HCT116 (cell line): ENCODE results near the gene HMGXB4. TPM values are rescaled to one million over a fixed set of nuclear protein-coding genes. Genes with fewer than 3 reads are reported as not detected.

Experiments used
- ATAC-seq: fragments of 200-7000 bp; cut with Tn5 transposase; 2 replicates; pipeline ENCODE4 v1.9.1; 2020; ENCODE audit warnings: mild to moderate bottlenecking, moderate library complexity
- BruUV-seq: library from RNA; stranded (reverse); fragments of 400-500 nt; replicated peaks from 2 replicates; lab custom pipeline; 2021; lab: Mats Ljungman, UMichigan
- CTCF ChIA-PET: fragments of 300-600 bp; sonication (Branson Sonifier 250); formaldehyde crosslinking; loops from one replicate; lab custom pipeline; 2021; ENCODE audit warnings: antibody characterized with exemption; lab: Charles Lee
- POLR2A ChIA-PET: fragments of 300-600, 350-600 bp; sonication (Branson Sonifier 250); formaldehyde crosslinking; loops from one replicate; lab custom pipeline; 2021; ENCODE audit warnings: antibody characterized with exemption; lab: Charles Lee
- RAD21 ChIA-PET, 2 experiments: fragments of 300-600 bp; sonication (Branson Sonifier 250); formaldehyde crosslinking; loops; one replicate each; lab custom pipeline; 2023; ENCODE audit warnings: low total read pairs in 2 of 2; ENCODE audit not compliant: uncharacterized antibody in 2 of 2, unreplicated experiment in 2 of 2, low non-redundant PET in 1 of 2; lab: Charles Lee
- DNase-seq: peaks from one replicate; pipeline ENCODE4 v3.0.0-alpha.2; 2010; ENCODE audit warnings: low read depth, low spot score
- H2AFZ ChIP-seq: fragments of 200-600 bp; shearing (Covaris generic), sonication (generic); 2 replicates; pipeline ENCODE4 v1.6.1; 2017; ENCODE audit warnings: low read depth, mixed run types, mixed read lengths, antibody characterized with exemption, low read length; ENCODE audit not compliant: poor library complexity, severe bottlenecking
- H3K27ac ChIP-seq: 2 replicates; pipeline ENCODE4 v1.5.1; 2012; ENCODE audit warnings: low read depth, low read length
- H3K27me3 ChIP-seq: fragments of 200-600 bp; sonication (generic); 2 replicates; pipeline ENCODE4 v1.6.1; 2016; ENCODE audit warnings: mixed run types, low read length, mixed read lengths; ENCODE audit not compliant: insufficient read depth
- H3K36me3 ChIP-seq, 2 experiments: fragments of 200-500 bp in 1 of 2; fragments of 200-600 bp in 1 of 2; sonication (Bioruptor generic) in 1 of 2; sonication (generic) in 1 of 2; 2 replicates each; pipeline versions ENCODE4 v1.5.1 to v1.6.1; 2014 to 2016; ENCODE audit warnings: low read length in 2 of 2, inconsistent platforms in 1 of 2, mixed read lengths in 1 of 2, mixed run types in 1 of 2; ENCODE audit not compliant: insufficient read depth in 2 of 2, control insufficient read depth in 1 of 2
- H3K4me1 ChIP-seq, 2 experiments: fragments of 200-600 bp in 1 of 2; sonication (generic) in 1 of 2; 2 replicates each; pipeline versions ENCODE4 v1.5.1 to v1.6.1; 2012 to 2017; ENCODE audit warnings: low read length in 2 of 2, inconsistent platforms in 1 of 2, mild to moderate bottlenecking in 1 of 2, mixed read lengths in 1 of 2, mixed run types in 1 of 2, moderate library complexity in 1 of 2; ENCODE audit not compliant: insufficient read depth in 2 of 2, control insufficient read depth in 1 of 2
- H3K4me2 ChIP-seq: fragments of 200-600 bp; sonication (generic); 2 replicates; pipeline ENCODE4 v1.6.1; 2017; ENCODE audit warnings: mixed run types, low read length, mixed read lengths
- H3K4me3 ChIP-seq, 2 experiments: fragments of 200-600 bp in 1 of 2; sonication (generic) in 1 of 2; replicated peaks in 1 of 2; 2 replicates each; pipeline ENCODE4 v1.5.1; 2011 to 2016; ENCODE audit warnings: low read length in 2 of 2, control low read depth in 1 of 2, low read depth in 1 of 2, mild to moderate bottlenecking in 1 of 2, mixed read lengths in 1 of 2, mixed run types in 1 of 2
- H3K79me2 ChIP-seq: fragments of 200-600 bp; sonication (generic); 2 replicates; pipeline ENCODE4 v1.6.1; 2017; ENCODE audit warnings: mild to moderate bottlenecking, mixed run types, low read length, moderate library complexity, mixed read lengths; ENCODE audit not compliant: insufficient read depth
- H3K9ac ChIP-seq: fragments of 200-600 bp; sonication (generic); 2 replicates; pipeline ENCODE4 v1.6.1; 2016; ENCODE audit warnings: low read length, mixed read lengths
- H3K9me2 ChIP-seq: fragments of 200-600 bp; sonication (generic), shearing (Covaris generic); 2 replicates; pipeline ENCODE4 v1.6.1; 2017; ENCODE audit warnings: mixed run types, mild to moderate bottlenecking, moderate library complexity; ENCODE audit not compliant: insufficient read depth
- H3K9me3 ChIP-seq, 2 experiments: fragments of 200-500 bp in 1 of 2; fragments of 200-600 bp in 1 of 2; sonication (Bioruptor generic) in 1 of 2; sonication (generic) in 1 of 2; 2 replicates each; pipeline ENCODE4 v1.6.1; 2014 to 2017; ENCODE audit warnings: low read length in 2 of 2, mixed read lengths in 2 of 2, inconsistent platforms in 1 of 2, low read depth in 1 of 2, mild to moderate bottlenecking in 1 of 2, mixed run types in 1 of 2, moderate library complexity in 1 of 2; ENCODE audit not compliant: control insufficient read depth in 1 of 2, insufficient read depth in 1 of 2
- H4K20me1 ChIP-seq: fragments of 200-600 bp; sonication (generic), shearing (Covaris generic); 2 replicates; pipeline ENCODE4 v1.6.1; 2017; ENCODE audit warnings: mixed run types, mild to moderate bottlenecking, moderate library complexity; ENCODE audit not compliant: insufficient read depth
- CBX3 ChIP-seq: IDR thresholded peaks from 2 replicates; pipeline ENCODE4 v1.6.1; 2012; ENCODE audit warnings: low read depth
- EGR1 ChIP-seq: IDR thresholded peaks from 2 replicates; pipeline ENCODE4 v1.6.1; 2012; ENCODE audit warnings: low read depth
- ELF1 ChIP-seq: IDR thresholded peaks from 2 replicates; pipeline ENCODE4 v1.6.1; 2012; ENCODE audit warnings: low read depth, borderline replicate concordance
- EZH2 ChIP-seq: fragments of 200-600 bp; sonication (generic); IDR thresholded peaks from 2 replicates; pipeline ENCODE4 v1.6.1; 2017; ENCODE audit warnings: antibody characterized with exemption, mixed run types
- FOSL1 ChIP-seq: IDR thresholded peaks from 2 replicates; pipeline ENCODE4 v1.6.1; 2012; ENCODE audit warnings: low read depth
- JUND ChIP-seq: IDR thresholded peaks from 2 replicates; pipeline ENCODE4 v1.6.1; 2012
- MAX ChIP-seq: IDR thresholded peaks from 2 replicates; pipeline ENCODE4 v1.6.1; 2012
- POLR2A ChIP-seq: IDR thresholded peaks from 2 replicates; pipeline ENCODE4 v1.7.0; 2011; ENCODE audit warnings: borderline replicate concordance; ENCODE audit not compliant: insufficient read depth, insufficient read length; ENCODE audit errors: extremely low read depth
- POLR2AphosphoS5 ChIP-seq: IDR thresholded peaks from 2 replicates; pipeline ENCODE4 v1.6.1; 2011; ENCODE audit warnings: mild to moderate bottlenecking, low read depth, low read length, moderate library complexity
- REST ChIP-seq: IDR thresholded peaks from 2 replicates; pipeline ENCODE4 v1.6.1; 2012; ENCODE audit warnings: low read depth
- SRF ChIP-seq: IDR thresholded peaks from 2 replicates; pipeline ENCODE4 v1.6.1; 2012; ENCODE audit warnings: low read depth
- YY1 ChIP-seq: IDR thresholded peaks from 2 replicates; pipeline ENCODE4 v1.6.1; 2011; ENCODE audit warnings: low read length, low read depth, moderate library complexity, mild to moderate bottlenecking; ENCODE audit not compliant: insufficient replicate concordance; ENCODE audit errors: extremely low read depth
- ZBTB33 ChIP-seq: IDR thresholded peaks from 2 replicates; pipeline ENCODE4 v1.6.1; 2011; ENCODE audit warnings: mild to moderate bottlenecking, low read length, moderate library complexity; ENCODE audit not compliant: insufficient replicate concordance; ENCODE audit errors: extremely low read depth
- ZNF274 ChIP-seq: fragments of 200-500 bp; sonication (Bioruptor generic); IDR thresholded peaks from 2 replicates; pipeline ENCODE4 v1.6.1; 2014; ENCODE audit warnings: mild to moderate bottlenecking, low read depth, low read length, inconsistent platforms
- intact Hi-C: fragments of 100-400 bp; cut with micrococcal nuclease; formaldehyde crosslinking; loops from 2 replicates; pipeline ENCODE4 v1.10.0; 2022
- total RNA-seq: library from RNA; stranded (reverse); gene quantifications from one replicate; pipeline ENCODE4 v1.2.1, GENCODE V29; 2021; ENCODE audit not compliant: unreplicated experiment

The HMGXB4 gene
- total RNA-seq, 1 experiment from 2014 or later, result 36.7 TPM

- Histone ChIP-seq H3K9me2 (no peaks in the 10 kb centered on the region), H3K79me2 (peaks cover 96% of the 10 kb centered on the region), H3K9me3 (no peaks in the 10 kb centered on the region)
- CTCF ChIA-PET, result no interaction called here
- TF ChIP-seq YY1, result no peak
- TF ChIP-seq JUND, result no peak
- TF ChIP-seq ZBTB33, result no peak
- no peak for TF ChIP-seq POLR2AphosphoS5
- TF ChIP-seq ZNF274, result no peak
- TF ChIP-seq MAX, result no peak
- no peak for TF ChIP-seq EZH2
- TF ChIP-seq, all 23 proteins: peak for 0
- Histone ChIP-seq H4K20me1 (no peaks in the 10 kb centered on the region), H3K27me3 (no peaks in the 10 kb centered on the region), H2AFZ (no peak overlapping the region), H3K4me1 (peaks cover 0 to 5% of the 10 kb centered on the region in 2 experiments; a peak in 1 of 4 replicates), H3K4me3 (no peak overlapping the region), H3K36me3 (peaks cover 39 to 43% of the 10 kb centered on the region in 2 experiments; a peak in 3 of 4 replicates), H3K4me2 (no peak overlapping the region), H3K27ac (no peak overlapping the region), H3K9ac (no peak overlapping the region)
- ChIA-PET POLR2A (no interaction called here), RAD21 (no interaction called here)
- DNase-seq, result no peak
- no TSS peak for BruUV-seq
- intact Hi-C loops, result no loop called here
- no peak for ATAC-seq
Measured at GRCh38 chr22:35275580-35275979, 18.3 kb downstream of the HMGXB4 start.

GRCh38 chr22:35276019-35276418 is 18.7 kb downstream of the HMGXB4 start:
- Histone ChIP-seq H3K4me2 (no peak overlapping the region), H2AFZ (no peak overlapping the region), H3K27me3 (no peaks in the 10 kb centered on the region), H3K9me3 (no peaks in the 10 kb centered on the region), H3K9ac (no peak overlapping the region), H3K4me3 (no peak overlapping the region), H3K4me1 (peaks cover 0 to 5% of the 10 kb centered on the region in 2 experiments; a peak in 1 of 4 replicates), H4K20me1 (no peaks in the 10 kb centered on the region), H3K36me3 (peaks cover 34 to 41% of the 10 kb centered on the region in 2 experiments; a peak in 3 of 4 replicates), H3K79me2 (peaks cover 96% of the 10 kb centered on the region), H3K9me2 (no peaks in the 10 kb centered on the region), H3K27ac (no peak overlapping the region)
- RAD21 ChIA-PET, result no interaction called here
- no peak for DNase-seq
- POLR2A ChIA-PET, result no interaction called here
- intact Hi-C loops, result no loop called here
- no peak for ATAC-seq
- CTCF ChIA-PET, result no interaction called here
- no TSS peak for BruUV-seq
- TF ChIP-seq POLR2AphosphoS5 (no peak), ELF1 (no peak), EGR1 (no peak), MAX (no peak), POLR2A (no peak), FOSL1 (no peak), SRF (no peak), EZH2 (no peak), CBX3 (no peak), YY1 (no peak), REST (no peak), JUND (no peak)
